ENCODE results near the gene CABP4. TPM values are rescaled to one million over a fixed set of nuclear protein-coding genes. Genes with fewer than 3 reads are reported as not detected.

Gene CABP4
- total RNA-seq, 1 experiment from 2014 or later, result not detected

GRCh38 chr11:67437082-67437808 is 17.9 kb upstream of the CABP4 start, which contains the start of gene PTPRCAP:
Gene PTPRCAP (minus strand): TSS chr11:67437682. CDS start chr11:67437619, 63 bp downstream.
- no peak for DNase-seq (ENCODE audit: unreplicated experiment)
- H3K4me3 Mint-ChIP-seq (ENCODE audit: unreplicated experiment), result no peak within 1 kb of the TSS
- no peaks in the 10 kb centered on the region for H3K9me3 Mint-ChIP-seq (ENCODE audit: unreplicated experiment)
- CTCF ChIA-PET, result interaction anchor here (0.7 kb wide), 1 partner anchor 8 kb away, joined by 3 read pairs; no protein-coding TSS in a partner anchor
- H3K4me1 Mint-ChIP-seq (ENCODE audit: insufficient read depth, unreplicated experiment), result peaks cover 8% of the 10 kb centered on the region
- intact Hi-C loops (cut with micrococcal nuclease), result no loop called here
- no TSS peak for BruUV-seq (replicated peaks)
- H3K27ac Mint-ChIP-seq (ENCODE audit: low read depth, unreplicated experiment), result no peak within 1 kb of the TSS
- H3K27me3 Mint-ChIP-seq (ENCODE audit: insufficient read depth, unreplicated experiment), result no peaks in the 10 kb centered on the region
- no peak for TF ChIP-seq CTCF (IDR thresholded peaks at IDR 0.05; ENCODE audit: unreplicated experiment)
- H3K36me3 Mint-ChIP-seq (ENCODE audit: insufficient read depth, unreplicated experiment), result peaks cover 46% of the 10 kb centered on the region
- POLR2A ChIA-PET, result interaction anchor here (1.0 to 1.5 kb wide), 3 partner anchors 9 to 36 kb away, joined by 3 to 5 read pairs (median 3); partner anchors contain the start of genes PPP1CA and RPS6KB2

DNA sequence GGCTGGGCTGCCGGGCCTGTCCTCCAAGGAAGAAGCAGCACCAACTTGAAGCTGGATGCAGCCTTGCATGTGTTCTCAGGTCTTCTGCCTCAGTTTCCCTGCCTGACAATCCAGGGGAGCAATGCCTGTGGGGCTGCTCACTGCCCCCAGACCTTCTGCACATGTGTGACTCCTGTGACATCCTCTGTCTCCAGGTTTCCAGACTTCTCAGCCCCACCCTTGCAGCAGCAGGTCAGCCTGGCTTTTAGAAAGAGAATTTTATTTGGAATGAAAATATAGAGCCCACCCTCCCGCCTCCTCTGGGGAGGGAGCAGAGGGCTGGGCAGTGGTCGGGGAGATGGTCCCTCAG is 17.4 kb upstream of the CABP4 start:
- H3K27me3 Mint-ChIP-seq (ENCODE audit: insufficient read depth, unreplicated experiment), result no peaks in the 10 kb centered on the region
- no peak overlapping the region for H3K4me3 Mint-ChIP-seq (ENCODE audit: unreplicated experiment)
- CTCF ChIA-PET, result interaction anchor here (0.7 kb wide), 1 partner anchor 9 kb away, joined by 3 read pairs; no protein-coding TSS in a partner anchor
- POLR2A ChIA-PET, result interaction anchor here (0.6 to 1.5 kb wide), 3 partner anchors 9 to 40 kb away, joined by 3 to 5 read pairs (median 3); partner anchors contain the start of genes PPP1CA and RPS6KB2
- no peak for DNase-seq (ENCODE audit: unreplicated experiment)
- H3K36me3 Mint-ChIP-seq (ENCODE audit: insufficient read depth, unreplicated experiment), result peaks cover 44% of the 10 kb centered on the region
- intact Hi-C loops (cut with micrococcal nuclease), result no loop called here
- H3K4me1 Mint-ChIP-seq (ENCODE audit: insufficient read depth, unreplicated experiment), result peaks cover 8% of the 10 kb centered on the region
- H3K27ac Mint-ChIP-seq (ENCODE audit: low read depth, unreplicated experiment), result no peak overlapping the region
- no TSS peak for BruUV-seq (replicated peaks)
- TF ChIP-seq CTCF (IDR thresholded peaks at IDR 0.05; ENCODE audit: unreplicated experiment), result no peak
- no peaks in the 10 kb centered on the region for H3K9me3 Mint-ChIP-seq (ENCODE audit: unreplicated experiment)

- no peak for DNase-seq (ENCODE audit: unreplicated experiment)
- ChIA-PET CTCF (interaction anchor here (1.0 to 1.1 kb wide), 2 partner anchors 30 to 37 kb away, joined by 3 to 4 read pairs; partner anchors contain the start of gene PPP1CA), POLR2A (interaction anchor here (0.6 to 1.6 kb wide), 7 partner anchors 10 to 39 kb away, joined by 3 to 7 read pairs (median 3); partner anchors contain the start of genes PPP1CA, RPS6KB2 and TMEM134)
- Mint-ChIP-seq H3K9me3 (ENCODE audit: unreplicated experiment) (no peaks in the 10 kb centered on the region), H3K27ac (ENCODE audit: low read depth, unreplicated experiment) (no peak overlapping the region), H3K4me3 (ENCODE audit: unreplicated experiment) (no peak overlapping the region), H3K36me3 (ENCODE audit: insufficient read depth, unreplicated experiment) (peaks cover 41% of the 10 kb centered on the region), H3K27me3 (ENCODE audit: insufficient read depth, unreplicated experiment) (no peaks in the 10 kb centered on the region), H3K4me1 (ENCODE audit: insufficient read depth, unreplicated experiment) (peaks cover 8% of the 10 kb centered on the region)
- no peak for TF ChIP-seq CTCF (IDR thresholded peaks at IDR 0.05; ENCODE audit: unreplicated experiment)
- TSS peak; percentile 15 for BruUV-seq (replicated peaks)
- intact Hi-C loops (cut with micrococcal nuclease), result no loop called here
Observed at GRCh38 chr11:67438158-67438902, 16.8 kb upstream of the CABP4 start.
